IMR-90 (cell line): Measurements from ENCODE around the gene MRPL50. TPM values are rescaled to one million over a fixed set of nuclear protein-coding genes. Genes with fewer than 3 reads are reported as not detected.

Experiments
- ATAC-seq: fragments of 200-7000 bp; cut with Tn5 transposase; 2 replicates; pipeline ENCODE4 v1.9.1; 2020; ENCODE audit warnings: low read depth, mild to moderate bottlenecking, moderate library complexity
- BruUV-seq: library from RNA; stranded (reverse); fragments of 400-500 nt; replicated peaks from 2 replicates; lab custom pipeline; 2021; lab: Mats Ljungman, UMichigan
- CTCF ChIA-PET: fragments of 300-600 bp; formaldehyde crosslinking; extraction: SDS; loops from one replicate; lab custom pipeline; 2021; ENCODE audit warnings: antibody characterized with exemption; lab: Yijun Ruan, JAX
- POLR2A ChIA-PET: fragments of 300-600 bp; sonication (Branson Sonifier 250); formaldehyde crosslinking; loops from one replicate; lab custom pipeline; 2022; ENCODE audit warnings: antibody characterized with exemption; ENCODE audit not compliant: unreplicated experiment; lab: Charles Lee
- DNase-seq: peaks from one replicate; pipeline ENCODE4 v3.0.0; 2013
- H2AFZ ChIP-seq: replicated peaks from 2 replicates; pipeline ENCODE3; 2013; ENCODE audit warnings: low read length, mild to moderate bottlenecking; ENCODE audit not compliant: poor library complexity
- H2AK5ac ChIP-seq: 2 replicates; pipeline ENCODE4 v1.6.1; 2013; ENCODE audit warnings: low read depth, low read length, inconsistent platforms
- H2AK9ac ChIP-seq: replicated peaks from 2 replicates; pipeline ENCODE3; 2013; ENCODE audit warnings: mild to moderate bottlenecking, low read depth, low read length, moderate library complexity; ENCODE audit not compliant: poor library complexity
- H2BK120ac ChIP-seq: 2 replicates; pipeline ENCODE4 v1.6.1; 2013; ENCODE audit warnings: low read depth, low read length, inconsistent platforms
- H2BK15ac ChIP-seq: 3 replicates; pipeline ENCODE4 v1.6.1; 2013; ENCODE audit warnings: low read depth, low read length, inconsistent platforms
- H2BK20ac ChIP-seq: 2 replicates; pipeline ENCODE4 v1.6.1; 2013; ENCODE audit warnings: low read depth, mild to moderate bottlenecking, inconsistent platforms, low read length, moderate library complexity
- H2BK5ac ChIP-seq: 2 replicates; pipeline ENCODE4 v1.6.1; 2013; ENCODE audit warnings: mild to moderate bottlenecking, low read depth, low read length, inconsistent platforms; ENCODE audit not compliant: poor library complexity, severe bottlenecking
- H3K14ac ChIP-seq: replicated peaks from 2 replicates; pipeline ENCODE4 v1.6.1; 2013; ENCODE audit warnings: low read depth, low read length, inconsistent platforms
- H3K18ac ChIP-seq: 2 replicates; pipeline ENCODE4 v1.6.1; 2013; ENCODE audit warnings: low read depth, low read length, control low read depth
- H3K23ac ChIP-seq: 2 replicates; pipeline ENCODE4 v1.6.1; 2013; ENCODE audit warnings: low read depth, low read length, inconsistent platforms
- H3K27ac ChIP-seq: 2 replicates; pipeline ENCODE4 v1.5.1; 2013; ENCODE audit warnings: mild to moderate bottlenecking, control low read depth, low read length; ENCODE audit not compliant: insufficient read depth
- H3K27me3 ChIP-seq: 2 replicates; pipeline ENCODE4 v1.6.1; 2013; ENCODE audit warnings: low read length; ENCODE audit not compliant: control insufficient read depth, insufficient read depth
- H3K36me3 ChIP-seq: 2 replicates; pipeline ENCODE4 v1.6.1; 2013; ENCODE audit warnings: low read length, mixed read lengths; ENCODE audit not compliant: control insufficient read depth, insufficient read depth
- H3K4ac ChIP-seq: 2 replicates; pipeline ENCODE4 v1.6.1; 2013; ENCODE audit warnings: low read depth, low read length, inconsistent platforms
- H3K4me1 ChIP-seq: 2 replicates; pipeline ENCODE4 v1.6.1; 2013; ENCODE audit warnings: low read length, mixed read lengths; ENCODE audit not compliant: control insufficient read depth, insufficient read depth
- H3K4me2 ChIP-seq: 2 replicates; pipeline ENCODE4 v1.6.1; 2013; ENCODE audit warnings: low read depth, mild to moderate bottlenecking, control low read depth, low read length, moderate library complexity
- H3K4me3 ChIP-seq: 2 replicates; pipeline ENCODE4 v1.5.1; 2013; ENCODE audit warnings: low read depth, mild to moderate bottlenecking, control low read depth, low read length, moderate library complexity; ENCODE audit not compliant: insufficient read depth
- H3K56ac ChIP-seq: 2 replicates; pipeline ENCODE4 v1.6.1; 2013; ENCODE audit warnings: low read length, inconsistent platforms; ENCODE audit not compliant: insufficient read depth; ENCODE audit errors: extremely low read depth
- H3K79me1 ChIP-seq, 2 experiments: 2 replicates each; pipeline ENCODE4 v1.6.1; 2013; ENCODE audit warnings: low read length in 2 of 2, inconsistent platforms in 1 of 2, low read depth in 1 of 2
- H3K9ac ChIP-seq: 2 replicates; pipeline ENCODE4 v1.6.1; 2013; ENCODE audit warnings: low read depth, low read length, control low read depth
- H3K9me1 ChIP-seq: 2 replicates; pipeline ENCODE4 v1.6.1; 2013; ENCODE audit warnings: low read length, inconsistent platforms; ENCODE audit not compliant: insufficient read depth
- H3K9me3 ChIP-seq: 2 replicates; pipeline ENCODE4 v1.6.1; 2013; ENCODE audit warnings: low read length; ENCODE audit not compliant: control insufficient read depth, insufficient read depth
- H4K20me1 ChIP-seq: 2 replicates; pipeline ENCODE4 v1.6.1; 2013; ENCODE audit warnings: low read length, inconsistent platforms; ENCODE audit not compliant: insufficient read depth
- H4K5ac ChIP-seq: 2 replicates; pipeline ENCODE4 v1.6.1; 2013; ENCODE audit warnings: mild to moderate bottlenecking, low read depth, low read length, control low read depth
- H4K8ac ChIP-seq, 2 experiments: 2 replicates each; pipeline ENCODE4 v1.6.1; 2013; ENCODE audit warnings: low read depth in 2 of 2, low read length in 2 of 2, control low read depth in 1 of 2, inconsistent platforms in 1 of 2
- H4K91ac ChIP-seq: 2 replicates; pipeline ENCODE4 v1.6.1; 2013; ENCODE audit warnings: low read depth, low read length, inconsistent platforms; ENCODE audit not compliant: insufficient read depth
- BHLHE40 ChIP-seq: fragments of 150-350 bp; IDR thresholded peaks from 2 replicates; pipeline ENCODE4 v1.6.1; 2016; ENCODE audit warnings: mild to moderate bottlenecking, low read depth, low read length
- CHD1 ChIP-seq: IDR thresholded peaks from 2 replicates; pipeline ENCODE4 v1.6.1; 2012; ENCODE audit warnings: low read depth, low read length, improper control_type of control experiment
- MAFK ChIP-seq: IDR thresholded peaks from 2 replicates; pipeline ENCODE4 v1.6.1; 2012; ENCODE audit warnings: low read depth, low read length, improper control_type of control experiment
- MAZ ChIP-seq: IDR thresholded peaks from 2 replicates; pipeline ENCODE4 v1.6.1; 2012; ENCODE audit warnings: low read depth, mild to moderate bottlenecking, low read length, improper control_type of control experiment, moderate library complexity, borderline replicate concordance
- MXI1 ChIP-seq: IDR thresholded peaks from 2 replicates; pipeline ENCODE4 v1.6.1; 2012; ENCODE audit warnings: low read depth, mild to moderate bottlenecking, low read length, moderate library complexity, borderline replicate concordance
- NFE2L2 ChIP-seq: fragments of 150-350 bp; IDR thresholded peaks from 2 replicates; pipeline ENCODE4 v1.6.1; 2016; ENCODE audit warnings: low read depth, mild to moderate bottlenecking, low read length
- POLR2A ChIP-seq: IDR thresholded peaks from 2 replicates; pipeline ENCODE4 v1.6.1; 2012; ENCODE audit warnings: mild to moderate bottlenecking, low read depth, low read length
- RAD21 ChIP-seq: IDR thresholded peaks from 2 replicates; pipeline ENCODE4 v1.6.1; 2012; ENCODE audit warnings: low read length, improper control_type of control experiment
- RFX5 ChIP-seq: IDR thresholded peaks from 2 replicates; pipeline ENCODE4 v1.8.0; 2012; ENCODE audit warnings: low read depth, mild to moderate bottlenecking, low read length, moderate library complexity
- WGBS, 2 experiments: methylation state at CpG; one replicate each; pipeline versions ENCODE4 v1.1.5 to v1.1.7; 2013; ENCODE audit warnings: missing lambda C conversion rate in 2 of 2; ENCODE audit not compliant: insufficient read length in 1 of 2; ENCODE audit errors: extremely low coverage in 2 of 2; 5-methylcytosine and 5-hydroxymethylcytosine counted together
- dilution Hi-C: fragments of 300-500 bp; cut with HindIII; formaldehyde crosslinking; loops from one replicate; pipeline ENCODE4 v1.14.3; 2018; ENCODE audit warnings: low sequenced_read_pairs; ENCODE audit not compliant: unreplicated experiment
- in situ Hi-C: fragments of 300-500 bp; cut with MboI; formaldehyde crosslinking; loops from 3 replicates; pipeline ENCODE4 v1.14.3; 2019; ENCODE audit warnings: low sequenced_read_pairs, inconsistent platforms, mixed read lengths
- intact Hi-C: fragments of 100-400 bp; cut with micrococcal nuclease; formaldehyde crosslinking; loops from 2 replicates; pipeline ENCODE4 v1.10.0; 2022
- polyA plus RNA-seq, 3 experiments: library from polyadenylated mRNA; depleted of rRNA; stranded (reverse); fragments of >200 nt; gene quantifications; 2 replicates each; pipeline ENCODE4 v1.2.3, GENCODE V29; 2012; ENCODE audit warnings: low replicate concordance in 1 of 3
- total RNA-seq: library from RNA; depleted of rRNA; stranded (reverse); fragments of >200 nt; gene quantifications from 2 replicates; pipeline ENCODE4 v1.2.3, GENCODE V29; 2012

The MRPL50 gene
- total and polyA plus RNA-seq, 2 of the 4 experiments (the other 2 are of a cell fraction), result 7.5 to 8.6 TPM

DNA sequence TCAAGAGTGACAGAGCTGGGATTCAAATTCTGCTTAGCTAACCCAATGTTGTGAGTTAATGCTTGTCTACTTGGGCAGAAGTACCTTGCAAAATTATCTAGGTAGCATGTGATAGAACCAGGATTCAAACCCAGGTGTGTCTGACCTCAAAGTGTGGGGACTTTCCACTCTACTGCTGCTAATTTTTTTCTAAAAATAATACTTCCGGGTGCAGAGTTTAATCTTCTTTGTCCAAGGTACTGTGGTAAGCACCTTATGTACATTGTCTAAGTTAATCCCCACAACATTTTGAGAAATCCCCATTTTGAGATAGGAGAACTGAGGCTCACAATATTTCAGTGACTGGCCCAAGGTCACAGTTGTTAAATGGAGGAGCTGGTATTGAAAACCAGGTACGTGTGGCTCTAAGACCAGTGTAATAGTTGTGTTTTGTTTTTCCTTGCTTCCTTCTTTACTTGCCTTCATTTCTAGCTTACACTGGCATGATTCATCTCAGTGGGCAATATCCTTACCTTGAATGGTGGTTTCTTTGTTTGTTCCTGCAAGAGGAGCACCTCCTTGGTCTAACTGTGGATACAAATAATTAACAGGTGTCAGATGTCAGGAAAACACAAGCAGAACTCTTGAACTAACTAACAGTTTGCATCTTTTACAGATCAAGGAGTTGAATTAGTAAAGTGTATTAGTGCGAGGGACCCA, 29.7 kb upstream of the MRPL50 start:
- POLR2A ChIA-PET, result no interaction called here
- no peak for TF ChIP-seq CHD1
- TF ChIP-seq MXI1, result no peak
- TF ChIP-seq RFX5, result no peak
- no peak for TF ChIP-seq MAFK
- TF ChIP-seq BHLHE40, result no peak
- no peak for TF ChIP-seq NFE2L2
- TF ChIP-seq POLR2A, result no peak
- no peak for TF ChIP-seq RAD21
- no peak for TF ChIP-seq MAZ

More for the DNA sequence above, 29.7 kb upstream of the MRPL50 start:
- Histone ChIP-seq H3K23ac (no peak overlapping the region), H3K36me3 (no peaks in the 10 kb centered on the region), H2BK120ac (no peak overlapping the region), H3K9ac (no peak overlapping the region), H3K18ac (no peak overlapping the region), H2BK5ac (no peak overlapping the region), H2AFZ (no peak overlapping the region), H3K27me3 (no peaks in the 10 kb centered on the region; the same call in 1 of the 2 replicates), H2AK9ac (no peak overlapping the region), H3K9me3 (no peaks in the 10 kb centered on the region), H3K14ac (no peak overlapping the region), H3K4me1 (no peaks in the 10 kb centered on the region), H2BK20ac (no peak overlapping the region), H3K4ac (no peak overlapping the region), H4K20me1 (no peaks in the 10 kb centered on the region), H3K27ac (no peak overlapping the region), H3K4me2 (no peak overlapping the region), H3K9me1 (no peaks in the 10 kb centered on the region), H3K4me3 (no peak overlapping the region), H4K5ac (no peak overlapping the region), H4K8ac (no peak overlapping the region), H2BK15ac (no peak overlapping the region), H3K56ac (no peak overlapping the region), H3K79me1 (no peaks in the 10 kb centered on the region), H4K91ac (no peak overlapping the region), H2AK5ac (no peak overlapping the region)
- intact Hi-C loops (no loop called here), in situ Hi-C loops (no loop called here), dilution Hi-C loops (no loop called here)
- DNase-seq, result no peak
- no CpG with 5 or more reads among the region's 3 CpGs for WGBS, 2 experiments
- no peak for ATAC-seq
- CTCF ChIA-PET, result no interaction called here
- no TSS peak for BruUV-seq
